Lower leg skin (tissue), 4 donors: ENCODE results near the gene ZCCHC2. TPM values are rescaled to one million over a fixed set of nuclear protein-coding genes. Genes with fewer than 3 reads are reported as not detected.

Source experiments
- DNase-seq, 2 donors: peaks; one replicate each; pipeline ENCODE4 v3.0.0-alpha.2; 2019; ENCODE audit warnings: low spot score in 2 of 2
- H3K4me3 ChIP-seq: fragments of 200-600 bp; sonication (generic); 2 replicates; pipeline ENCODE4 v1.5.1; 2017; ENCODE audit warnings: mild to moderate bottlenecking, low read depth; ENCODE audit not compliant: poor library complexity, severe bottlenecking
- CTCF ChIP-seq, 3 donors: fragments of 450-650 bp; IDR thresholded peaks; one replicate each; pipeline ENCODE4 v1.5.1; 2016; ENCODE audit warnings: antibody characterized with exemption in 3 of 3, mild to moderate bottlenecking in 3 of 3, moderate library complexity in 2 of 3
- POLR2A ChIP-seq, 2 donors: fragments of 450-650 bp; IDR thresholded peaks; one replicate each; pipeline ENCODE4 v1.6.1; 2016 to 2017; ENCODE audit warnings: antibody characterized with exemption in 2 of 2, mild to moderate bottlenecking in 1 of 2, moderate library complexity in 1 of 2
- WGBS, 2 donors: methylation state at CpG; one replicate each; pipeline ENCODE4 v1.1.5; 2018; 5-methylcytosine and 5-hydroxymethylcytosine counted together
- intact Hi-C: fragments of 100-400 bp; cut with DNase I; formaldehyde crosslinking; loops from one replicate; pipeline ENCODE4 v1.15.0; 2023; ENCODE audit warnings: low total_unique reads
- total RNA-seq, 4 donors: library from RNA; depleted of rRNA; stranded (reverse); fragments of >200 nt; gene quantifications; one replicate each; pipeline ENCODE4 v1.1.0, GENCODE V29; 2016

ZCCHC2 gene
- total RNA-seq, 4 donors from 2014 or later, result 23.0 to 34.1 (median 27.8) TPM

- no peak for DNase-seq
- TF ChIP-seq CTCF (IDR thresholded peaks at IDR 0.05) (no peak), POLR2A (IDR thresholded peaks at IDR 0.05) (no peak)
- intact Hi-C loops, result no loop called here
- no peak overlapping the region for H3K4me3 ChIP-seq
- WGBS, 2 donors, result 75 to 88% methylated on average over 1 of the region's 1 CpG
Observed at GRCh38 chr18:62519684-62520083, 3.1 kb upstream of the ZCCHC2 start.

- no peak overlapping the region for H3K4me3 ChIP-seq
- WGBS, 2 donors, result 79 to 83% methylated on average over 4 of the region's 4 CpGs
- intact Hi-C loops, result no loop called here
- no peak for DNase-seq
- TF ChIP-seq CTCF (IDR thresholded peaks at IDR 0.05) (no peak), POLR2A (IDR thresholded peaks at IDR 0.05) (no peak)
Observed at GRCh38 chr18:62521082-62521481, 1.7 kb upstream of the ZCCHC2 start.

- TF ChIP-seq POLR2A (IDR thresholded peaks at IDR 0.05), result no peak
- TF ChIP-seq CTCF (IDR thresholded peaks at IDR 0.05), result no peak
- no peak for DNase-seq
- 37 to 53% methylated on average over 2 of the region's 2 CpGs for whole genome bisulfite sequencing, 2 donors
- intact Hi-C loops, result no loop called here
- H3K4me3 ChIP-seq, result no peak overlapping the region
Observed at GRCh38 chr18:62521593-62521992, 1.2 kb upstream of the ZCCHC2 start.

GRCh38 chr18:62522178-62522503 lies 684 bp upstream of the ZCCHC2 start:
- peak overlapping the region; percentile 70 for H3K4me3 ChIP-seq
- WGBS, 2 donors, result 0% methylated on average over 17 to 23 of the region's 32 CpGs
- DNase-seq, result no peak
- TF ChIP-seq CTCF (IDR thresholded peaks at IDR 0.05) (no peak), POLR2A (IDR thresholded peaks at IDR 0.05) (no peak)
- intact Hi-C loops, result no loop called here

GRCh38 chr18:62523255-62523588 lies 397 bp downstream of the ZCCHC2 start:
- TF ChIP-seq CTCF (IDR thresholded peaks at IDR 0.05) (no peak), POLR2A (IDR thresholded peaks at IDR 0.05) (no peak)
- peak overlapping the region; percentile 12 for H3K4me3 ChIP-seq
- no CpG with 5 or more reads among the region's 62 CpGs for WGBS, 2 donors
- no peak for DNase-seq
- intact Hi-C loops, result no loop called here

GRCh38 chr18:62523631-62524439 lies 1.0 kb downstream of the ZCCHC2 start:
- peak overlapping the region; percentile 80 for H3K4me3 ChIP-seq
- intact Hi-C loops, result no loop called here
- no peak for TF ChIP-seq CTCF (IDR thresholded peaks at IDR 0.05)
- no peak for TF ChIP-seq POLR2A (IDR thresholded peaks at IDR 0.05)
- 0% methylated on average over 12 to 41 of the region's 100 CpGs for WGBS, 2 donors
- DNase-seq, result peak; percentile 37 to 91
